ENCODE results near the gene TST.

The TST gene

DNA sequence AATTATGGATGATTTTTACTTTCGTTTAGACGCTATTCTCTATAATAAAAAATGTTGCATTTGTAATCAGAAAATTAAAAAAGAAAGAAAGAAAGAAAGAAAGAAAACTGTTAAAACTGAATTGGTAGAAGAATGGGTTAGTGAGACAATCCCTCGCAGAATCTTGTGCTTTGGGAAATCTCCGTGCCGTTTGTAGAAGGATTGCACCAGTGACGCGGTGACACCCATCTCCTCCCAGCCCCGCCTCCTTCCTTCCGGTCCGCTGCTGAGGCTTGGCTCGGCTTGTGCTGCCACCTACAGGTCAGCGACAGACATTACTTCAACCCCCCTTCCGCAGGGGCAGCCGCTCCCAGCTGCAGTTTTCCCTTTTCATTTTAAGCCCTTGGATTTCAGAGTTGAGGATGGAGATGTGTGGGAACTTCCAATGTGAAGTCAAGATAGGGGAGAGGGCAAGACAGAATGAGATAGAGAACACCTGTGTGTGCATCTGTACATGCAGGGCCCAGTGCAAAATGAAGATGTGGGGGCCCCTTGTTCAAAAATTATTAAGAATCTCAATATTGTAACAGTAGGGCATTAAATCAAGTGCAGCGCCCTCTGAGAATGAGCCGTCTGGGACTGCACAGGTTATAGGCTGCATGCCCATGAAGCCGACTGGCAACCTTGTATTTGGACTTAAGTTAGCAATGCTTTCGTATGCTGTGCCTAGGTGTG, 41.1 kb downstream of the TST start:
- Histone ChIP-seq H3K4me1 (ENCODE audit: low read depth, poor library complexity, severe bottlenecking) (peaks cover 4% of the 10 kb centered on the region), H3K9ac (no peak overlapping the region; the same call in 1 of the 2 replicates), H3K4me2 (peak overlapping the region; percentile 99), H3K36me3 (ENCODE audit: insufficient read depth) (no peaks in the 10 kb centered on the region), H4K20me1 (ENCODE audit: insufficient read depth) (no peaks in the 10 kb centered on the region), H3K79me2 (ENCODE audit: insufficient read depth, low read depth) (no peaks in the 10 kb centered on the region), H3K27ac (no peak overlapping the region), H3K27me3 (ENCODE audit: insufficient read depth, low read depth) (peaks cover 12% of the 10 kb centered on the region), H3K4me3 (IDR thresholded peaks at IDR 0.05; ENCODE audit: insufficient read depth, low read depth, low read length) (no peak overlapping the region), H2AFZ (ENCODE audit: low read depth) (peak overlapping the region; percentile 95)
- peak; percentile 86 for TF ChIP-seq CTCF (conservative IDR thresholded peaks at IDR 0.05; ENCODE audit: low read depth, low read length)

- H3K27me3 ChIP-seq (ENCODE audit: insufficient read depth, low read depth), result peaks cover 11% of the 10 kb centered on the region; the same call in 1 of the 2 replicates
- H3K27ac ChIP-seq, result no peak overlapping the region
- peaks cover 4% of the 10 kb centered on the region for H3K4me1 ChIP-seq (ENCODE audit: low read depth, poor library complexity, severe bottlenecking)
- H3K79me2 ChIP-seq (ENCODE audit: insufficient read depth, low read depth), result no peaks in the 10 kb centered on the region
- no peak overlapping the region; the same call in 1 of the 2 replicates for H3K9ac ChIP-seq
- H3K36me3 ChIP-seq (ENCODE audit: insufficient read depth), result no peaks in the 10 kb centered on the region
- peak; percentile 35 for TF ChIP-seq CTCF (conservative IDR thresholded peaks at IDR 0.05; ENCODE audit: low read depth, low read length)
- peak overlapping the region; percentile 99 for H3K4me2 ChIP-seq
- no peaks in the 10 kb centered on the region for H4K20me1 ChIP-seq (ENCODE audit: insufficient read depth)
- H2AFZ ChIP-seq (ENCODE audit: low read depth), result peak overlapping the region; percentile 95
- H3K4me3 ChIP-seq (IDR thresholded peaks at IDR 0.05; ENCODE audit: insufficient read depth, low read depth, low read length), result no peak overlapping the region
These were observed 41.8 kb downstream of the TST start for GRCh38 chr22:36977401-36977861.

DNA sequence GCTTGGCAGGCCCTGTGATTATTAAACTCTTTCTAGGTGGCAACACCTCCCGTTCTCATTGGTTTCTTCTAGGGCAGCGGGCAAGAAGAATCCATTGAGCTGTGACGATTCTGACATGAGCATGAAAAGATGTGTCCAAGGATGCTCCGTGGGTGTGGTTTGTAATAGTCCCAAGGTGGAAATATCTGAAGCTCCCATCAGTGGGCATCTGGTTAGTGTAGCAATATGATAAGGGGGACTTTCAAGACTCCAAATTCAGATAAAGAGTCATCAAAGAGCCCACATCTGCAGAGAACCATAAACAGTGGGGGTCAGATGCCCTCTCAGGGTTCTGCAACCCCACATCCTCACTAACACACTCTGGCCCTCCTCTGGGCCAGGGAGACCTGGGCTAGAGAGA, 42.6 kb downstream of the TST start:
- H3K27me3 ChIP-seq (ENCODE audit: insufficient read depth, low read depth), result peaks cover 13% of the 10 kb centered on the region; the same call in 1 of the 2 replicates
- no peak overlapping the region for H3K9ac ChIP-seq
- H2AFZ ChIP-seq (ENCODE audit: low read depth), result no peak overlapping the region
- no peak overlapping the region for H3K4me2 ChIP-seq
- no peak overlapping the region for H3K27ac ChIP-seq
- no peaks in the 10 kb centered on the region for H3K36me3 ChIP-seq (ENCODE audit: insufficient read depth)
- no peak overlapping the region for H3K4me3 ChIP-seq (IDR thresholded peaks at IDR 0.05; ENCODE audit: insufficient read depth, low read depth, low read length)
- no peaks in the 10 kb centered on the region for H3K79me2 ChIP-seq (ENCODE audit: insufficient read depth, low read depth)
- peaks cover 4% of the 10 kb centered on the region for H3K4me1 ChIP-seq (ENCODE audit: low read depth, poor library complexity, severe bottlenecking)
- no peak for TF ChIP-seq CTCF (conservative IDR thresholded peaks at IDR 0.05; ENCODE audit: low read depth, low read length)
- no peaks in the 10 kb centered on the region for H4K20me1 ChIP-seq (ENCODE audit: insufficient read depth)

DNA sequence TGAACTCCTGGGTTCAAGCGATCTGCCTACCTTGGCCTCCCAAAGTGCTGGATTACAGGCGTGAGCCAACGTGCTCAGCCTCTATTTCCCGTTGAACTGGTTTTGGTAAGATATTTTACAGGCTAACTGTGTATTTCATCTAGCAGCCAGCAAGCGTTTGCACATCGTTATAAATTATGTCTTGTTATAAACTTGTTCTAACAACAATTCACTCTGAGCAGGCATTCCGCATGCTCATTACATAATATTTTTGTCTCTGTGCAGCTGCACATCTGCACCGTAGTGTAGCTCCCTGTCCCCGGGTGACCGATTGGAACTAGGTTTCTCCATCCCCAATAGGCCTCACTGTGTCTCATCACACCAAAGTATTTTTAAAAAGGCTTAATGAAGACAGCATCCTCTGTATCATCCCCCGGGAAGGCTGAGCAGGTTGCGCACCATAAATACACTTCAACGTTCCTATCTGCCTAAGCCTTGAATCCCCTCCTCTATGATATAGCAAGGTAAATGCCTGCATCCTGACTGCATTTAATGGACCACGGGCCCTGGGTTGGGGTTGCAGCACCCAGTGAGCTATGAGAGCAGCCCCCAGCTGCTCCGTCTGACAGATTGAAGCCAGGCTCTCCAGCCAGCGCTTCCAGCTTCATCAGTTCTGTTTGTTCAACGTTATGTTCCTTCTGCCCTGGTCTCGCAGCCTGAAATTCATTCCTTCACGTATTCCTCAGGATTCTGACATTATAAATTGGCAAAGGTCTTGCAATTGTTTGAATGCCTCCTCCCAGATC, 47.7 kb downstream of the TST start:
- peaks cover 40% of the 10 kb centered on the region; the same call in 1 of the 2 replicates for H3K27me3 ChIP-seq (ENCODE audit: insufficient read depth, low read depth)
- no peak overlapping the region for H2AFZ ChIP-seq (ENCODE audit: low read depth)
- no peak overlapping the region for H3K4me2 ChIP-seq
- H3K79me2 ChIP-seq (ENCODE audit: insufficient read depth, low read depth), result no peaks in the 10 kb centered on the region
- H3K36me3 ChIP-seq (ENCODE audit: insufficient read depth), result no peaks in the 10 kb centered on the region
- H3K4me3 ChIP-seq (IDR thresholded peaks at IDR 0.05; ENCODE audit: insufficient read depth, low read depth, low read length), result no peak overlapping the region
- H3K4me1 ChIP-seq (ENCODE audit: low read depth, poor library complexity, severe bottlenecking), result no peaks in the 10 kb centered on the region
- no peak overlapping the region for H3K27ac ChIP-seq
- TF ChIP-seq CTCF (conservative IDR thresholded peaks at IDR 0.05; ENCODE audit: low read depth, low read length), result no peak
- no peak overlapping the region for H3K9ac ChIP-seq
- no peaks in the 10 kb centered on the region for H4K20me1 ChIP-seq (ENCODE audit: insufficient read depth)
